Right lobe of liver (tissue), 6 donors: ENCODE measurements around the gene MCM8. TPM values are rescaled to one million over a fixed set of nuclear protein-coding genes. Genes with fewer than 3 reads are reported as not detected.

Experiments
- ATAC-seq, 4 donors: fragments of 200-7000 bp; cut with Tn5 transposase; one replicate each; pipeline ENCODE4 v1.9.1; 2020; ENCODE audit warnings: mild to moderate bottlenecking in 4 of 4, moderate library complexity in 4 of 4
- DNase-seq, 3 donors: peaks; one replicate each; pipeline ENCODE4 v3.0.0-alpha.2; 2020
- H3K27ac ChIP-seq, 3 donors: fragments of 200-600 bp; one replicate each; pipeline ENCODE4 v1.8.0; 2022
- H3K27me3 ChIP-seq, 2 donors: fragments of 200-600 bp; one replicate each; pipeline ENCODE4 v1.8.0; 2022
- H3K36me3 ChIP-seq, 4 donors: fragments of 200-600 bp; sonication (generic) in 1 of 4; one replicate each; pipeline versions ENCODE4 v1.5.1 to v1.8.0; 2017 to 2022; ENCODE audit warnings: control low read depth in 1 of 4
- H3K4me1 ChIP-seq, 4 donors: fragments of 200-600 bp; sonication (generic) in 1 of 4; one replicate each; pipeline versions ENCODE4 v1.5.1 to v1.8.0; 2017 to 2022; ENCODE audit warnings: control low read depth in 1 of 4
- H3K4me3 ChIP-seq, 3 donors: fragments of 200-600 bp; one replicate each; pipeline ENCODE4 v1.8.0; 2022
- H3K9me3 ChIP-seq, 4 donors: fragments of 200-600 bp; sonication (generic) in 1 of 4; one replicate each; pipeline versions ENCODE4 v1.5.1 to v1.8.0; 2017 to 2022; ENCODE audit warnings: control low read depth in 1 of 4
- POLR2A ChIP-seq: fragments of 450-650 bp; IDR thresholded peaks from one replicate; pipeline ENCODE4 v1.6.1; 2017; ENCODE audit warnings: antibody characterized with exemption, mild to moderate bottlenecking
- WGBS: methylation state at CpG from one replicate; pipeline ENCODE4 v1.1.6; 2018; ENCODE audit warnings: low coverage, low lambda C conversion rate; ENCODE audit not compliant: insufficient coverage; ENCODE audit errors: missing lambda C conversion rate; 5-methylcytosine and 5-hydroxymethylcytosine counted together
- intact Hi-C, 2 donors: fragments of 100-400 bp; cut with DNase I; formaldehyde crosslinking; loops; one replicate each; pipeline versions ENCODE4 v1.11.2 to v1.14.1; 2022
- total RNA-seq, 6 experiments: library from RNA; depleted of rRNA in 2 of 6; stranded (reverse); fragments of >200 nt in 2 of 6; fragmentation: NEBNext Ultra II Directional in 3 of 6; extraction: Animal tissue kit (Norgen Biotek cat#: 25700) in 3 of 6; gene quantifications; one replicate each; pipeline versions ENCODE4 v1.1.0 to v1.2.4, GENCODE V29; 2016 to 2023
- TF ChIP-seq, protein P1 (sequence below), 4 donors: fragments of 200-600 bp in 3 of 4; fragments of 450-650 bp in 1 of 4; IDR thresholded peaks; one replicate each; pipeline versions ENCODE4 v1.5.1 to v1.8.0; 2016 to 2022; ENCODE audit warnings: antibody characterized with exemption in 4 of 4, mild to moderate bottlenecking in 2 of 4
- donor health status: DM: no; HTN: yes; CAD: no.
- donor health status: DM: no; HTN: no; CAD: no.
- donor health status: DM: no; HTN: no; CAD: no.
- donor health status: DM: no; HTN: yes; CAD: no.
- donor health status: DM: no; HTN: yes; CAD: no.

Gene MCM8
- total RNA-seq, 6 experiments from 2014 or later: 1.4 to 2.5 (median 1.6) TPM

DNA sequence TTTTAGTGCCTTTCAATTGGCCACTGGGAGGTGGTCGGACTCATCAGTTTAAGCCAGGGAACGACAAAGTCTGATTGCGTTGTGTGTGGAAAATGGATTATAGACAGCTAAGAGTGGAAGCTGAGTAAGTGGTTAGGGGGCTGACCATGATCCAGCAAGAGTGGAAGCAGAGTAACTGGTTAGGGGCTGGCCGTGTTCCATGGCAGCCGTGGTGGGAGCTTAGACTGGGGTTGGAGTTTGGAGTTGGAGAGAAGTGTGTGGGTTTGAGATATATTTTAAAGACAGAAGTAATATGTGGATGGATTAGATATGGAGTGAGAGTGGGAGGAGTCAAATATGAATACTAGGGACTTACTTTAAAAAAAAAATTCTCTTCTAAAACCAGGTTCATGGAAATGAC is 61.7 kb downstream of the MCM8 start:
- H3K27me3 ChIP-seq: no peaks in the 10 kb centered on the region
- 92% methylated on average over 5 of the region's 5 CpGs for WGBS
- peaks cover 0 to 21% (median 0%) of the 10 kb centered on the region in 4 donors for H3K4me1 ChIP-seq
- H3K4me3 ChIP-seq: no peak overlapping the region
- peaks cover 0 to 63% (median 30%) of the 10 kb centered on the region in 4 donors for H3K36me3 ChIP-seq
- no peaks in the 10 kb centered on the region for H3K9me3 ChIP-seq
- intact Hi-C loops: loop anchor here in 1 of 2 donors (10.0 kb wide), 1 partner anchor 53 kb away; no protein-coding TSS in a partner anchor
- no peak overlapping the region for H3K27ac ChIP-seq
- ATAC-seq: no peak
- DNase-seq: no peak
- TF ChIP-seq, protein P1, sequence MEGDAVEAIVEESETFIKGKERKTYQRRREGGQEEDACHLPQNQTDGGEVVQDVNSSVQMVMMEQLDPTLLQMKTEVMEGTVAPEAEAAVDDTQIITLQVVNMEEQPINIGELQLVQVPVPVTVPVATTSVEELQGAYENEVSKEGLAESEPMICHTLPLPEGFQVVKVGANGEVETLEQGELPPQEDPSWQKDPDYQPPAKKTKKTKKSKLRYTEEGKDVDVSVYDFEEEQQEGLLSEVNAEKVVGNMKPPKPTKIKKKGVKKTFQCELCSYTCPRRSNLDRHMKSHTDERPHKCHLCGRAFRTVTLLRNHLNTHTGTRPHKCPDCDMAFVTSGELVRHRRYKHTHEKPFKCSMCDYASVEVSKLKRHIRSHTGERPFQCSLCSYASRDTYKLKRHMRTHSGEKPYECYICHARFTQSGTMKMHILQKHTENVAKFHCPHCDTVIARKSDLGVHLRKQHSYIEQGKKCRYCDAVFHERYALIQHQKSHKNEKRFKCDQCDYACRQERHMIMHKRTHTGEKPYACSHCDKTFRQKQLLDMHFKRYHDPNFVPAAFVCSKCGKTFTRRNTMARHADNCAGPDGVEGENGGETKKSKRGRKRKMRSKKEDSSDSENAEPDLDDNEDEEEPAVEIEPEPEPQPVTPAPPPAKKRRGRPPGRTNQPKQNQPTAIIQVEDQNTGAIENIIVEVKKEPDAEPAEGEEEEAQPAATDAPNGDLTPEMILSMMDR (IDR thresholded peaks at IDR 0.05): no peak
- no peak for TF ChIP-seq POLR2A

DNA sequence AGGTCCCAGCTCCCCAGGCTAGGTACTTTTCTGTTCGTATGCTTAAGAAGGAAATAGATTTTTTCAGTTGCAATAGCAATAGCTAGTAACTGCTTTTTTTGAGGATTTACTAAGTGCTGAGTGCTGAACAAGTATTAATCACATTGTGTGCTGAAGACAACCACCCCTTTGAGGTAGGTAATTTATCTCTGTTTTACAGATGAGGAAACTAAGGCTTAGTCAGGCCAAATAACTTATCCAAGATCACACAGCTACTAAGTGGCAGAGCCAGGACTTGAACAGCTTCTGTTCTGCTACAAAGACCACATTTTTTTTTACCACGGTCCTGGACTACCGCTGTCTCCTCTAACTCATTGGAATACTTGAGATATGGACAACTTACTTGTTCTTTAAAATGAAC is 63.6 kb downstream of the MCM8 start:
- no peak overlapping the region for H3K27ac ChIP-seq
- ATAC-seq (no peak), DNase-seq (no peak)
- H3K36me3 ChIP-seq: peaks cover 0 to 67% (median 30%) of the 10 kb centered on the region in 4 donors
- TF ChIP-seq, protein P1 (IDR thresholded peaks at IDR 0.05): no peak
- no peak for TF ChIP-seq POLR2A
- H3K4me3 ChIP-seq: no peak overlapping the region
- H3K9me3 ChIP-seq: no peaks in the 10 kb centered on the region
- no peaks in the 10 kb centered on the region for H3K27me3 ChIP-seq
- H3K4me1 ChIP-seq: peaks cover 0 to 14% (median 0%) of the 10 kb centered on the region in 4 donors
- WGBS: 89% methylated on average over 3 of the region's 3 CpGs
- intact Hi-C loops: loop anchor here in 1 of 2 donors (10.0 kb wide), 1 partner anchor 51 kb away; no protein-coding TSS in a partner anchor

DNA sequence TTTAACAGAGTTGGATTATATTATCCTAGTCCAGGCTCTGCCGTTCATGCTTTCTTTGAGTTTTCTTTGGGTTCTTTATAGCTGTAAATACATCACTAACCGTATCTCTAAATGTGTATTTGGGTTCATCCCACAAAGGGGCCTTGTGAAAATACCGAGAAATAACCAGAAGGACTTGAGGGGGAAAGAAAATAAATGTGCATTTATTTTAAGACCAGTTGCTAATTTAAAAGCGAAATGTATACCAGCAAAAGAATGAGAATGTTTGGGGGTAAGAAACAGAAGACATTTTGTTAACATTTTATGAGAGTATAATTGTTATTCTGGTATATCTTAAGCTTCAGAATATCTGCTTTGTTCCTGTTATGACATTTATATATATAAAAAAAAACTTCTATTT is 64.5 kb downstream of the MCM8 start:
- intact Hi-C loops: loop anchor here in 1 of 2 donors (10.0 kb wide), 1 partner anchor 50 kb away; no protein-coding TSS in a partner anchor

DNA sequence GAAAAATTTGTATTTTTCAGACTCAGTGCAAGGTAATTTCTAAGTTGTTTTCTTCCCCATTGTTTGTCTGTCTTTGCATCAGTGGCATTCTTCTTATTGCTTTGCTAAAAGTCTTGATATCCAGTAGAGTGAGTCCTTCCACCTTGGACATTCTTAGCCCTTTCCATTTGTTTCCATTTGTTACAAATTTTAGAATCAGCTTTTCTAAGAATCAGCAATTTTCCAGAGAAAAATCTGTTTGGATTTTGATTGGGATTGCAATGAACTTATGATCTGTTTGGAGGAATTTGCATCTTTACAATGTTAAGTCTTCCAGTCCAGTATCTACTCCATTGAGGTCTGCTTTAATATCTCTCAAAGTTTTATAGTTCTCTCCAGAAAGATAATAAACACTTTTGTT is 67.0 kb downstream of the MCM8 start:
- no peak for ATAC-seq

More for the DNA sequence above, 64.5 kb downstream of the MCM8 start:
- no peaks in the 10 kb centered on the region for H3K27me3 ChIP-seq
- DNase-seq: no peak
- no peak for TF ChIP-seq POLR2A
- TF ChIP-seq, protein P1 (IDR thresholded peaks at IDR 0.05): no peak
- no peak for ATAC-seq
- H3K4me1 ChIP-seq: peaks cover 0 to 14% (median 0%) of the 10 kb centered on the region in 4 donors
- 87% methylated on average over 4 of the region's 4 CpGs for WGBS
- no peak overlapping the region for H3K27ac ChIP-seq
- no peak overlapping the region for H3K4me3 ChIP-seq
- peaks cover 0 to 63% (median 28%) of the 10 kb centered on the region in 4 donors for H3K36me3 ChIP-seq
- H3K9me3 ChIP-seq: no peaks in the 10 kb centered on the region

More for the DNA sequence above, 67.0 kb downstream of the MCM8 start:
- peaks cover 0 to 4% (median 0%) of the 10 kb centered on the region in 4 donors for H3K4me1 ChIP-seq
- H3K36me3 ChIP-seq: peaks cover 0 to 38% (median 12%) of the 10 kb centered on the region in 4 donors
- no peak overlapping the region for H3K4me3 ChIP-seq
- H3K27me3 ChIP-seq: no peaks in the 10 kb centered on the region
- H3K9me3 ChIP-seq: no peaks in the 10 kb centered on the region
- TF ChIP-seq, protein P1 (IDR thresholded peaks at IDR 0.05): no peak
- TF ChIP-seq POLR2A: no peak
- intact Hi-C loops: loop anchor here in 1 of 2 donors (10.0 kb wide), 1 partner anchor 47 kb away; no protein-coding TSS in a partner anchor
- H3K27ac ChIP-seq: no peak overlapping the region
- no peak for DNase-seq
